ENCODE measurements around the gene SLX9. TPM values are rescaled to one million over a fixed set of nuclear protein-coding genes. Genes with fewer than 3 reads are reported as not detected.

Gene SLX9
- total RNA-seq, 1 donor = 5.2 TPM

GRCh38 chr21:44952116-44952928, 12.5 kb downstream of the SLX9 start:
- Histone ChIP-seq H3K4me1 (ENCODE audit: insufficient read depth, low read length) (peaks cover 6% of the 10 kb centered on the region), H3K27me3 (ENCODE audit: insufficient read depth, low read length) (no peaks in the 10 kb centered on the region), H3K4me3 (ENCODE audit: low read length) (no peak overlapping the region), H3K9me3 (ENCODE audit: low read depth, low read length) (no peaks in the 10 kb centered on the region)

GRCh38 chr21:44952929-44953627, 13.2 kb downstream of the SLX9 start:
- peaks cover 6% of the 10 kb centered on the region for H3K4me1 ChIP-seq (ENCODE audit: insufficient read depth, low read length)
- H3K4me3 ChIP-seq (ENCODE audit: low read length) = no peak overlapping the region
- no peaks in the 10 kb centered on the region for H3K9me3 ChIP-seq (ENCODE audit: low read depth, low read length)
- H3K27me3 ChIP-seq (ENCODE audit: insufficient read depth, low read length) = no peaks in the 10 kb centered on the region

GRCh38 chr21:44953628-44954021, 13.8 kb downstream of the SLX9 start:
- Histone ChIP-seq H3K4me3 (ENCODE audit: low read length) (no peak overlapping the region), H3K9me3 (ENCODE audit: low read depth, low read length) (no peaks in the 10 kb centered on the region), H3K4me1 (ENCODE audit: insufficient read depth, low read length) (peaks cover 6% of the 10 kb centered on the region), H3K27me3 (ENCODE audit: insufficient read depth, low read length) (no peaks in the 10 kb centered on the region)

- Histone ChIP-seq H3K27me3 (ENCODE audit: insufficient read depth, low read length) (no peaks in the 10 kb centered on the region), H3K4me3 (ENCODE audit: low read length) (no peak overlapping the region), H3K9me3 (ENCODE audit: low read depth, low read length) (no peaks in the 10 kb centered on the region), H3K4me1 (ENCODE audit: insufficient read depth, low read length) (peaks cover 6% of the 10 kb centered on the region)
These were observed 14.5 kb downstream of the SLX9 start for GRCh38 chr21:44954281-44954771.

- H3K4me3 ChIP-seq (ENCODE audit: low read length) = no peak overlapping the region
- H3K27me3 ChIP-seq (ENCODE audit: insufficient read depth, low read length) = no peaks in the 10 kb centered on the region
- no peaks in the 10 kb centered on the region for H3K9me3 ChIP-seq (ENCODE audit: low read depth, low read length)
- no peaks in the 10 kb centered on the region for H3K4me1 ChIP-seq (ENCODE audit: insufficient read depth, low read length)
These were observed 15.4 kb downstream of the SLX9 start for GRCh38 chr21:44955141-44955797.

GRCh38 chr21:44955798-44956175, 16.0 kb downstream of the SLX9 start:
- Histone ChIP-seq H3K4me3 (ENCODE audit: low read length) (no peak overlapping the region), H3K4me1 (ENCODE audit: insufficient read depth, low read length) (no peaks in the 10 kb centered on the region), H3K27me3 (ENCODE audit: insufficient read depth, low read length) (no peaks in the 10 kb centered on the region), H3K9me3 (ENCODE audit: low read depth, low read length) (no peaks in the 10 kb centered on the region)

GRCh38 chr21:44956356-44957046, 16.7 kb downstream of the SLX9 start:
- Histone ChIP-seq H3K27me3 (ENCODE audit: insufficient read depth, low read length) (no peaks in the 10 kb centered on the region), H3K9me3 (ENCODE audit: low read depth, low read length) (no peaks in the 10 kb centered on the region), H3K4me3 (ENCODE audit: low read length) (no peak overlapping the region), H3K4me1 (ENCODE audit: insufficient read depth, low read length) (no peaks in the 10 kb centered on the region)

GRCh38 chr21:44957047-44957831, 17.4 kb downstream of the SLX9 start:
- Histone ChIP-seq H3K4me1 (ENCODE audit: insufficient read depth, low read length) (no peaks in the 10 kb centered on the region), H3K9me3 (ENCODE audit: low read depth, low read length) (no peaks in the 10 kb centered on the region), H3K27me3 (ENCODE audit: insufficient read depth, low read length) (no peaks in the 10 kb centered on the region), H3K4me3 (ENCODE audit: low read length) (no peak overlapping the region)

- no peaks in the 10 kb centered on the region for H3K9me3 ChIP-seq (ENCODE audit: low read depth, low read length)
- H3K4me1 ChIP-seq (ENCODE audit: insufficient read depth, low read length) = no peaks in the 10 kb centered on the region
- no peaks in the 10 kb centered on the region for H3K27me3 ChIP-seq (ENCODE audit: insufficient read depth, low read length)
- no peak overlapping the region for H3K4me3 ChIP-seq (ENCODE audit: low read length)
These were observed 18.1 kb downstream of the SLX9 start for GRCh38 chr21:44957901-44958451.

- Histone ChIP-seq H3K27me3 (ENCODE audit: insufficient read depth, low read length) (no peaks in the 10 kb centered on the region), H3K9me3 (ENCODE audit: low read depth, low read length) (no peaks in the 10 kb centered on the region), H3K4me3 (ENCODE audit: low read length) (no peak overlapping the region), H3K4me1 (ENCODE audit: insufficient read depth, low read length) (no peaks in the 10 kb centered on the region)
These were observed 18.8 kb downstream of the SLX9 start for GRCh38 chr21:44958471-44959191.

GRCh38 chr21:44959376-44960091, 19.7 kb downstream of the SLX9 start:
- H3K4me3 ChIP-seq (ENCODE audit: low read length) = no peak overlapping the region
- no peaks in the 10 kb centered on the region for H3K27me3 ChIP-seq (ENCODE audit: insufficient read depth, low read length)
- peaks cover under 1% of the 10 kb centered on the region for H3K4me1 ChIP-seq (ENCODE audit: insufficient read depth, low read length)
- H3K9me3 ChIP-seq (ENCODE audit: low read depth, low read length) = no peaks in the 10 kb centered on the region

- Histone ChIP-seq H3K9me3 (ENCODE audit: low read depth, low read length) (no peaks in the 10 kb centered on the region), H3K27me3 (ENCODE audit: insufficient read depth, low read length) (no peaks in the 10 kb centered on the region), H3K4me3 (ENCODE audit: low read length) (no peak overlapping the region), H3K4me1 (ENCODE audit: insufficient read depth, low read length) (peaks cover 9% of the 10 kb centered on the region)
These were observed 20.6 kb downstream of the SLX9 start for GRCh38 chr21:44960141-44961092.

Data from mononuclear cell (primary cell).